NT2/D1 (cell line): ENCODE measurements around the gene GNPAT.
A peak's percentile ranks its signal among the peaks of the same experiment; 100 is the strongest.

Experiments used
- DNase-seq: peaks from one replicate; pipeline ENCODE4 v3.0.0-alpha.2; 2011; ENCODE audit warnings: low read depth, low spot score
- H3K27me3 ChIP-seq: 2 replicates; pipeline ENCODE4 v1.6.0; 2011; ENCODE audit warnings: mild to moderate bottlenecking; ENCODE audit not compliant: insufficient read length, insufficient read depth
- H3K36me3 ChIP-seq: 2 replicates; pipeline ENCODE4 v1.6.1; 2011; ENCODE audit warnings: mild to moderate bottlenecking, low read length, mixed read lengths; ENCODE audit not compliant: insufficient read depth, insufficient read length
- H3K4me1 ChIP-seq: 2 replicates; pipeline ENCODE4 v1.5.1; 2011; ENCODE audit not compliant: insufficient read depth, insufficient read length
- H3K4me3 ChIP-seq: 2 replicates; pipeline ENCODE4 v1.5.1; 2011; ENCODE audit warnings: low read depth; ENCODE audit not compliant: insufficient read length
- H3K9ac ChIP-seq: 2 replicates; pipeline ENCODE4 v1.6.0; 2011; ENCODE audit warnings: low read depth; ENCODE audit not compliant: insufficient read length
- H3K9me3 ChIP-seq: 2 replicates; pipeline ENCODE4 v1.5.1; 2011; ENCODE audit warnings: mild to moderate bottlenecking, low read length; ENCODE audit not compliant: insufficient read depth
- SUZ12 ChIP-seq: IDR thresholded peaks from 2 replicates; pipeline ENCODE4 v1.6.1; 2011; ENCODE audit not compliant: insufficient read length, insufficient read depth; ENCODE audit errors: extremely low read depth
- YY1 ChIP-seq: IDR thresholded peaks from 2 replicates; pipeline ENCODE4 v1.6.1; 2011; ENCODE audit not compliant: insufficient read length, insufficient read depth
- ZNF274 ChIP-seq: IDR thresholded peaks from 2 replicates; pipeline ENCODE4 v1.6.1; 2011; ENCODE audit warnings: mild to moderate bottlenecking, low read depth, low read length

GNPAT gene

GRCh38 chr1:231238298-231238697, 2.7 kb upstream of the GNPAT start:
- DNase-seq, result no peak
- H3K4me1 ChIP-seq, result no peaks in the 10 kb centered on the region
- peaks cover 35% of the 10 kb centered on the region for H3K36me3 ChIP-seq
- H3K4me3 ChIP-seq, result no peak overlapping the region
- no peak overlapping the region for H3K9ac ChIP-seq
- H3K27me3 ChIP-seq, result no peaks in the 10 kb centered on the region
- no peak for TF ChIP-seq ZNF274
- TF ChIP-seq YY1, result no peak
- TF ChIP-seq SUZ12, result no peak
- H3K9me3 ChIP-seq, result no peaks in the 10 kb centered on the region

GRCh38 chr1:231240531-231240882, 505 bp upstream of the GNPAT start:
- peaks cover 34% of the 10 kb centered on the region for H3K36me3 ChIP-seq
- no peaks in the 10 kb centered on the region for H3K27me3 ChIP-seq
- H3K9ac ChIP-seq, result peak overlapping the region; percentile 89
- no peaks in the 10 kb centered on the region for H3K4me1 ChIP-seq
- H3K9me3 ChIP-seq, result no peaks in the 10 kb centered on the region
- peak overlapping the region; percentile 90 for H3K4me3 ChIP-seq
- DNase-seq, result no peak
- TF ChIP-seq ZNF274 (no peak), YY1 (no peak), SUZ12 (no peak)

GRCh38 chr1:231241750-231242149, 738 bp downstream of the GNPAT start:
- no peak for DNase-seq
- no peak for TF ChIP-seq SUZ12
- TF ChIP-seq YY1, result no peak
- no peak for TF ChIP-seq ZNF274

GRCh38 chr1:231242516-231243198, 1.6 kb downstream of the GNPAT start:
- TF ChIP-seq YY1, result no peak
- TF ChIP-seq SUZ12, result no peak
- TF ChIP-seq ZNF274, result no peak
- H3K4me1 ChIP-seq, result no peaks in the 10 kb centered on the region
- no peaks in the 10 kb centered on the region for H3K9me3 ChIP-seq
- H3K9ac ChIP-seq, result no peak overlapping the region
- no peaks in the 10 kb centered on the region for H3K27me3 ChIP-seq
- H3K36me3 ChIP-seq, result peaks cover 22% of the 10 kb centered on the region
- no peak for DNase-seq
- H3K4me3 ChIP-seq, result no peak overlapping the region

More at GRCh38 chr1:231241750-231242149, 738 bp downstream of the GNPAT start:
- Histone ChIP-seq H3K27me3 (no peaks in the 10 kb centered on the region), H3K9ac (peak overlapping the region; percentile 89), H3K9me3 (no peaks in the 10 kb centered on the region), H3K4me1 (no peaks in the 10 kb centered on the region), H3K4me3 (peak overlapping the region; percentile 90), H3K36me3 (peaks cover 25% of the 10 kb centered on the region)

GRCh38 chr1:231248778-231249177, 7.8 kb downstream of the GNPAT start:
- H3K27me3 ChIP-seq, result no peaks in the 10 kb centered on the region
- TF ChIP-seq SUZ12, result no peak
- no peak for TF ChIP-seq YY1
- no peak for TF ChIP-seq ZNF274
- no peak overlapping the region for H3K9ac ChIP-seq
- no peak overlapping the region for H3K4me3 ChIP-seq
- H3K9me3 ChIP-seq, result no peaks in the 10 kb centered on the region
- H3K4me1 ChIP-seq, result no peaks in the 10 kb centered on the region
- H3K36me3 ChIP-seq, result peaks cover 43% of the 10 kb centered on the region
- no peak for DNase-seq

GRCh38 chr1:231252336-231252735, 11.3 kb downstream of the GNPAT start:
- H3K4me1 ChIP-seq, result no peaks in the 10 kb centered on the region
- TF ChIP-seq YY1 (no peak), SUZ12 (no peak), ZNF274 (no peak)
- DNase-seq, result no peak
- H3K4me3 ChIP-seq, result no peak overlapping the region
- H3K9me3 ChIP-seq, result peaks cover 10% of the 10 kb centered on the region
- no peaks in the 10 kb centered on the region for H3K27me3 ChIP-seq
- H3K36me3 ChIP-seq, result peaks cover 62% of the 10 kb centered on the region
- H3K9ac ChIP-seq, result no peak overlapping the region

- Histone ChIP-seq H3K36me3 (peaks cover 83% of the 10 kb centered on the region), H3K9me3 (peaks cover 42% of the 10 kb centered on the region), H3K4me1 (no peaks in the 10 kb centered on the region), H3K9ac (no peak overlapping the region), H3K27me3 (no peaks in the 10 kb centered on the region), H3K4me3 (no peak overlapping the region)
- DNase-seq, result no peak
- TF ChIP-seq ZNF274, result no peak
- no peak for TF ChIP-seq SUZ12
- no peak for TF ChIP-seq YY1
Observed at GRCh38 chr1:231260351-231260750, 19.3 kb downstream of the GNPAT start.

GRCh38 chr1:231264642-231265041, 23.6 kb downstream of the GNPAT start:
- Histone ChIP-seq H3K27me3 (no peaks in the 10 kb centered on the region), H3K4me1 (no peaks in the 10 kb centered on the region), H3K4me3 (no peak overlapping the region), H3K36me3 (peaks cover 83% of the 10 kb centered on the region), H3K9ac (no peak overlapping the region), H3K9me3 (peaks cover 9% of the 10 kb centered on the region)
- TF ChIP-seq YY1, result no peak
- no peak for TF ChIP-seq ZNF274
- TF ChIP-seq SUZ12, result no peak
- DNase-seq, result no peak
